C4-2B (cell line): ENCODE results near the gene VCL.
"Not testable (repeated sequence)": the region's sequence is repeated elsewhere in the genome, so short reads cannot be mapped to it uniquely, and the experiment has no call there.

Experiments
- H3K27ac ChIP-seq: fragments of 450-650 bp; 2 replicates; pipeline ENCODE4 v1.5.1; 2017
- CTCF ChIP-seq: fragments of 450-650 bp; conservative IDR thresholded peaks from 2 replicates; pipeline ENCODE4 v1.5.1; 2017; ENCODE audit warnings: mild to moderate bottlenecking
- ZFX ChIP-seq: fragments of 450-650 bp; IDR thresholded peaks from 2 replicates; pipeline ENCODE4 v1.6.1; 2017

VCL gene

GRCh38 chr10:74120911-74121310 is 123.0 kb downstream of the VCL start:
- TF ChIP-seq ZFX, result no peak
- TF ChIP-seq CTCF, result no peak
- no peak overlapping the region for H3K27ac ChIP-seq

GRCh38 chr10:74121368-74121767 is 123.5 kb downstream of the VCL start:
- no peak for TF ChIP-seq ZFX
- no peak for TF ChIP-seq CTCF
- H3K27ac ChIP-seq, result no peak overlapping the region

GRCh38 chr10:74122060-74122459 is 124.1 kb downstream of the VCL start:
- no peak overlapping the region; the same call in 1 of the 2 replicates for H3K27ac ChIP-seq
- TF ChIP-seq ZFX, result no peak
- no peak for TF ChIP-seq CTCF

- H3K27ac ChIP-seq, result no peak overlapping the region
- TF ChIP-seq ZFX (no peak), CTCF (no peak)
Observed at GRCh38 chr10:74123081-74123480, 125.2 kb downstream of the VCL start.

- no peak for TF ChIP-seq CTCF
- TF ChIP-seq ZFX, result no peak
- no peak overlapping the region for H3K27ac ChIP-seq
Observed at GRCh38 chr10:74133923-74134820, 136.3 kb downstream of the VCL start.

GRCh38 chr10:74135452-74135851 is 137.5 kb downstream of the VCL start:
- TF ChIP-seq CTCF (no peak), ZFX (no peak)
- H3K27ac ChIP-seq, result no peak overlapping the region

GRCh38 chr10:74137992-74138391 is 140.1 kb downstream of the VCL start:
- TF ChIP-seq ZFX (no peak), CTCF (no peak)

GRCh38 chr10:74138596-74138995 is 140.7 kb downstream of the VCL start:
- not testable (repeated sequence) for H3K27ac ChIP-seq

More at GRCh38 chr10:74137992-74138391, 140.1 kb downstream of the VCL start:
- H3K27ac ChIP-seq, result no peak overlapping the region
